Nephron progenitor cell (in vitro differentiated cells): ENCODE results near the gene TFCP2L1.

Experiments
- DNase-seq: peaks from one replicate; pipeline ENCODE4 v3.0.0; 2021
- H3K27ac Mint-ChIP-seq: 2 replicates; pipeline ENCODE4 v1.8.0; 2021; ENCODE audit warnings: mild to moderate bottlenecking, moderate library complexity, mixed read lengths
- H3K27me3 Mint-ChIP-seq: 2 replicates; pipeline ENCODE4 v1.8.0; 2021; ENCODE audit warnings: mild to moderate bottlenecking, low read depth, mixed read lengths; ENCODE audit not compliant: poor library complexity
- H3K36me3 Mint-ChIP-seq: 2 replicates; pipeline ENCODE4 v1.8.0; 2021; ENCODE audit warnings: low read depth, mixed read lengths
- H3K4me1 Mint-ChIP-seq: 2 replicates; pipeline ENCODE4 v1.8.0; 2021; ENCODE audit warnings: mixed read lengths
- H3K4me3 Mint-ChIP-seq: 2 replicates; pipeline ENCODE4 v1.8.0; 2021; ENCODE audit warnings: mild to moderate bottlenecking, moderate library complexity, mixed read lengths
- H3K9me3 Mint-ChIP-seq: 2 replicates; pipeline ENCODE4 v1.8.0; 2021; ENCODE audit warnings: mild to moderate bottlenecking, moderate library complexity, mixed read lengths
- CTCF ChIP-seq: fragments of 200-600 bp; sonication (generic); IDR thresholded peaks from 2 replicates; pipeline ENCODE4 v1.5.0; 2021; ENCODE audit warnings: antibody characterized with exemption

Gene TFCP2L1

GRCh38 chr2:121237336-121237979 is 47.5 kb downstream of the TFCP2L1 start:
- Mint-ChIP-seq H3K27me3 (peaks cover 35% of the 10 kb centered on the region), H3K4me3 (no peak overlapping the region), H3K36me3 (no peaks in the 10 kb centered on the region)

GRCh38 chr2:121236650-121237180 is 48.3 kb downstream of the TFCP2L1 start:
- H3K27me3 Mint-ChIP-seq, result peaks cover 30% of the 10 kb centered on the region
- no peaks in the 10 kb centered on the region for H3K36me3 Mint-ChIP-seq
- DNase-seq, result no peak

More at GRCh38 chr2:121237336-121237979, 47.5 kb downstream of the TFCP2L1 start:
- Mint-ChIP-seq H3K4me1 (peaks cover 3% of the 10 kb centered on the region), H3K9me3 (no peaks in the 10 kb centered on the region), H3K27ac (no peak overlapping the region)
- TF ChIP-seq CTCF, result no peak
- DNase-seq, result no peak

DNA sequence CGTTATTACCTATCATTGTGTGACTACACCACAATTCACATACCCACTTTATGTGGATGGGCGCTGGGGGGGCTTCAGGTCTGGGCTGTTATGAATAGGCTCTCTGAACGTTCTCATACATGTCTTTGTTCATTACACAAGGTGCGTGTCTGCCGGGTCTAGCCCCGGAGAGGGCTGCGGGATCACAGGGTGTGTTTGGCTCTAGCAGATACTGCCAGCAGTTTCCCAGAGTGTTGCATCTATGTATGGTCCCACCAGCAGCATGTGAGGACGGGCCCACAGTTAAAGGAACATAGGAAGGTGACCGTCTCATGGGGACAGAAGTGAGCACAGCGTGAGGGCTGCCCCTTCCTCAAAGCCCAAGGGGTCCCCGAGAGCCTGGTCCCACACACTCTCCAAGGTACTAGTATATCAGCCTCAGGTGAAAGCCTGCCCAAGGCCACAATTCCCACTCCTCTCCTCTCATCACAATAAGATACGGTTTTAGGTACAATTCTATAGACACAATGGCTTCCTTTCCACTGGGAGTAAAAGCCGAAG is 48.8 kb downstream of the TFCP2L1 start:
- Mint-ChIP-seq H3K4me3 (no peak overlapping the region), H3K9me3 (no peaks in the 10 kb centered on the region), H3K27me3 (peaks cover 28% of the 10 kb centered on the region), H3K27ac (no peak overlapping the region), H3K36me3 (no peaks in the 10 kb centered on the region), H3K4me1 (no peaks in the 10 kb centered on the region)
- no peak for TF ChIP-seq CTCF
- no peak for DNase-seq

More at GRCh38 chr2:121236650-121237180, 48.3 kb downstream of the TFCP2L1 start:
- Mint-ChIP-seq H3K4me1 (no peaks in the 10 kb centered on the region), H3K4me3 (no peak overlapping the region), H3K27ac (no peak overlapping the region), H3K9me3 (no peaks in the 10 kb centered on the region)
- TF ChIP-seq CTCF, result no peak

DNA sequence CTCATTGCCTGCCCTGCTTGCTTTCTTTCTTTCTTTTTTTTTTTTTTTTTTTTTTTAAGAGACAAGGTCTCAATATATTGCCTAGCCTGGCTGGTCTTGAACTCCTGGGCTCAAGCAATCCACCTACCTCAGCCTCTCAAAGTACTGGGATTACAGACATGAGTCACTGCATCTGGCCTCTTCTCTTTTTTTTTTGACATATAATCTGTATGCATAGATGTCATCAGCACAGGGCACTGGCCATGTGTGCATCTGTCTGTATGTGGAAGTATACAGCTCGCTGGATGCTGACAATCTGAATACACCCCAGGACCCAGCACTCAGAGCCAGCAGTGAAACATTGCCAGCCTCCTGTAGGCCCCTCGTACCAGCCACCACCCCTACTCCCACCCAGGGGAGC is 49.5 kb downstream of the TFCP2L1 start:
- no peaks in the 10 kb centered on the region for H3K9me3 Mint-ChIP-seq

GRCh38 chr2:121234791-121235190 is 50.2 kb downstream of the TFCP2L1 start:
- H3K27me3 Mint-ChIP-seq, result peaks cover 19% of the 10 kb centered on the region
- no peak for TF ChIP-seq CTCF
- DNase-seq, result no peak
- no peak overlapping the region for H3K27ac Mint-ChIP-seq
- H3K4me3 Mint-ChIP-seq, result no peak overlapping the region
- H3K36me3 Mint-ChIP-seq, result no peaks in the 10 kb centered on the region
- H3K4me1 Mint-ChIP-seq, result no peaks in the 10 kb centered on the region
- H3K9me3 Mint-ChIP-seq, result no peaks in the 10 kb centered on the region

More for the DNA sequence above, 49.5 kb downstream of the TFCP2L1 start:
- Mint-ChIP-seq H3K4me1 (no peaks in the 10 kb centered on the region), H3K36me3 (no peaks in the 10 kb centered on the region), H3K4me3 (no peak overlapping the region), H3K27me3 (peaks cover 23% of the 10 kb centered on the region), H3K27ac (no peak overlapping the region)
- DNase-seq, result no peak
- TF ChIP-seq CTCF, result no peak

DNA sequence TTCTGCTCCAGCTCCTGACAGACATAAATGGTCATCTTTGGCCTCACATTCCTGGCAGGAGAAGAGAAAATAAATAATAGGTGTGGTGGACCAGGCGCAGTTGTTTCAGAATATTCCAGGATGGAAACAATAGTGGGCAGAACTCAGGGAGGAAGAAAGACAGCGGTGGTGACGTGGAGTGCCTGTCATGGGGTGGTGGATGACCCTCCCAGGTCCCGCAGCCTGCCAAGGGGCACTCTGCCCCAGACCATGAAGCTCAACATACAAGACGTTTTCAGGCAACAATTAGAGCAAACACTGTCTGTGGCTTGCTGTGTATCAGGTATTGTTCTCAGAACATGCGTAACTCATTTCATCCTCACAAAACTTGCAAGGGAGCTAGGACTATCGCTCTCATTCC is 50.9 kb downstream of the TFCP2L1 start:
- no peaks in the 10 kb centered on the region for H3K4me1 Mint-ChIP-seq
- TF ChIP-seq CTCF, result no peak
- peaks cover 17% of the 10 kb centered on the region for H3K27me3 Mint-ChIP-seq
- DNase-seq, result no peak
- no peak overlapping the region for H3K27ac Mint-ChIP-seq
- no peaks in the 10 kb centered on the region for H3K9me3 Mint-ChIP-seq
- H3K4me3 Mint-ChIP-seq, result no peak overlapping the region
- H3K36me3 Mint-ChIP-seq, result no peaks in the 10 kb centered on the region
